HCT116 (cell line): Measurements from ENCODE around the gene GNAI3. TPM values are rescaled to one million over a fixed set of nuclear protein-coding genes. Genes with fewer than 3 reads are reported as not detected.

ENCODE experiments used
- ATAC-seq: fragments of 200-7000 bp; cut with Tn5 transposase; 2 replicates; pipeline ENCODE4 v1.9.1; 2020; ENCODE audit warnings: mild to moderate bottlenecking, moderate library complexity
- BruUV-seq: library from RNA; stranded (reverse); fragments of 400-500 nt; replicated peaks from 2 replicates; lab custom pipeline; 2021; lab: Mats Ljungman, UMichigan
- CTCF ChIA-PET: fragments of 300-600 bp; sonication (Branson Sonifier 250); formaldehyde crosslinking; loops from one replicate; lab custom pipeline; 2021; ENCODE audit warnings: antibody characterized with exemption; lab: Charles Lee
- POLR2A ChIA-PET: fragments of 300-600, 350-600 bp; sonication (Branson Sonifier 250); formaldehyde crosslinking; loops from one replicate; lab custom pipeline; 2021; ENCODE audit warnings: antibody characterized with exemption; lab: Charles Lee
- RAD21 ChIA-PET, 2 experiments: fragments of 300-600 bp; sonication (Branson Sonifier 250); formaldehyde crosslinking; loops; one replicate each; lab custom pipeline; 2023; ENCODE audit warnings: low total read pairs in 2 of 2; ENCODE audit not compliant: uncharacterized antibody in 2 of 2, unreplicated experiment in 2 of 2, low non-redundant PET in 1 of 2; lab: Charles Lee
- DNase-seq: peaks from one replicate; pipeline ENCODE4 v3.0.0-alpha.2; 2010; ENCODE audit warnings: low read depth, low spot score
- H2AFZ ChIP-seq: fragments of 200-600 bp; shearing (Covaris generic), sonication (generic); 2 replicates; pipeline ENCODE4 v1.6.1; 2017; ENCODE audit warnings: low read depth, mixed run types, mixed read lengths, antibody characterized with exemption, low read length; ENCODE audit not compliant: poor library complexity, severe bottlenecking
- H3K27ac ChIP-seq: 2 replicates; pipeline ENCODE4 v1.5.1; 2012; ENCODE audit warnings: low read depth, low read length
- H3K27me3 ChIP-seq: fragments of 200-600 bp; sonication (generic); 2 replicates; pipeline ENCODE4 v1.6.1; 2016; ENCODE audit warnings: mixed run types, low read length, mixed read lengths; ENCODE audit not compliant: insufficient read depth
- H3K36me3 ChIP-seq, 2 experiments: fragments of 200-500 bp in 1 of 2; fragments of 200-600 bp in 1 of 2; sonication (Bioruptor generic) in 1 of 2; sonication (generic) in 1 of 2; 2 replicates each; pipeline versions ENCODE4 v1.5.1 to v1.6.1; 2014 to 2016; ENCODE audit warnings: low read length in 2 of 2, inconsistent platforms in 1 of 2, mixed read lengths in 1 of 2, mixed run types in 1 of 2; ENCODE audit not compliant: insufficient read depth in 2 of 2, control insufficient read depth in 1 of 2
- H3K4me1 ChIP-seq, 2 experiments: fragments of 200-600 bp in 1 of 2; sonication (generic) in 1 of 2; 2 replicates each; pipeline versions ENCODE4 v1.5.1 to v1.6.1; 2012 to 2017; ENCODE audit warnings: low read length in 2 of 2, inconsistent platforms in 1 of 2, mild to moderate bottlenecking in 1 of 2, mixed read lengths in 1 of 2, mixed run types in 1 of 2, moderate library complexity in 1 of 2; ENCODE audit not compliant: insufficient read depth in 2 of 2, control insufficient read depth in 1 of 2
- H3K4me2 ChIP-seq: fragments of 200-600 bp; sonication (generic); 2 replicates; pipeline ENCODE4 v1.6.1; 2017; ENCODE audit warnings: mixed run types, low read length, mixed read lengths
- H3K4me3 ChIP-seq, 2 experiments: fragments of 200-600 bp in 1 of 2; sonication (generic) in 1 of 2; replicated peaks in 1 of 2; 2 replicates each; pipeline ENCODE4 v1.5.1; 2011 to 2016; ENCODE audit warnings: low read length in 2 of 2, control low read depth in 1 of 2, low read depth in 1 of 2, mild to moderate bottlenecking in 1 of 2, mixed read lengths in 1 of 2, mixed run types in 1 of 2
- H3K79me2 ChIP-seq: fragments of 200-600 bp; sonication (generic); 2 replicates; pipeline ENCODE4 v1.6.1; 2017; ENCODE audit warnings: mild to moderate bottlenecking, mixed run types, low read length, moderate library complexity, mixed read lengths; ENCODE audit not compliant: insufficient read depth
- H3K9ac ChIP-seq: fragments of 200-600 bp; sonication (generic); 2 replicates; pipeline ENCODE4 v1.6.1; 2016; ENCODE audit warnings: low read length, mixed read lengths
- H3K9me2 ChIP-seq: fragments of 200-600 bp; sonication (generic), shearing (Covaris generic); 2 replicates; pipeline ENCODE4 v1.6.1; 2017; ENCODE audit warnings: mixed run types, mild to moderate bottlenecking, moderate library complexity; ENCODE audit not compliant: insufficient read depth
- H3K9me3 ChIP-seq, 2 experiments: fragments of 200-500 bp in 1 of 2; fragments of 200-600 bp in 1 of 2; sonication (Bioruptor generic) in 1 of 2; sonication (generic) in 1 of 2; 2 replicates each; pipeline ENCODE4 v1.6.1; 2014 to 2017; ENCODE audit warnings: low read length in 2 of 2, mixed read lengths in 2 of 2, inconsistent platforms in 1 of 2, low read depth in 1 of 2, mild to moderate bottlenecking in 1 of 2, mixed run types in 1 of 2, moderate library complexity in 1 of 2; ENCODE audit not compliant: control insufficient read depth in 1 of 2, insufficient read depth in 1 of 2
- H4K20me1 ChIP-seq: fragments of 200-600 bp; sonication (generic), shearing (Covaris generic); 2 replicates; pipeline ENCODE4 v1.6.1; 2017; ENCODE audit warnings: mixed run types, mild to moderate bottlenecking, moderate library complexity; ENCODE audit not compliant: insufficient read depth
- CEBPB ChIP-seq: IDR thresholded peaks from 2 replicates; pipeline ENCODE4 v1.6.1; 2012; ENCODE audit warnings: low read depth
- EGR1 ChIP-seq: IDR thresholded peaks from 2 replicates; pipeline ENCODE4 v1.6.1; 2012; ENCODE audit warnings: low read depth
- MAX ChIP-seq: IDR thresholded peaks from 2 replicates; pipeline ENCODE4 v1.6.1; 2012
- RAD21 ChIP-seq: IDR thresholded peaks from 2 replicates; pipeline ENCODE4 v1.6.1; 2012; ENCODE audit warnings: low read depth, mild to moderate bottlenecking
- SIN3A ChIP-seq: IDR thresholded peaks from 2 replicates; pipeline ENCODE4 v1.6.1; 2012; ENCODE audit warnings: low read depth
- SP1 ChIP-seq: IDR thresholded peaks from 2 replicates; pipeline ENCODE4 v1.6.1; 2012; ENCODE audit warnings: low read depth
- YY1 ChIP-seq: IDR thresholded peaks from 2 replicates; pipeline ENCODE4 v1.6.1; 2011; ENCODE audit warnings: low read length, low read depth, moderate library complexity, mild to moderate bottlenecking; ENCODE audit not compliant: insufficient replicate concordance; ENCODE audit errors: extremely low read depth
- ZFX ChIP-seq: fragments of 450-650 bp; IDR thresholded peaks from 2 replicates; pipeline ENCODE4 v1.6.1; 2017
- ZNF274 ChIP-seq: fragments of 200-500 bp; sonication (Bioruptor generic); IDR thresholded peaks from 2 replicates; pipeline ENCODE4 v1.6.1; 2014; ENCODE audit warnings: mild to moderate bottlenecking, low read depth, low read length, inconsistent platforms
- intact Hi-C: fragments of 100-400 bp; cut with micrococcal nuclease; formaldehyde crosslinking; loops from 2 replicates; pipeline ENCODE4 v1.10.0; 2022
- total RNA-seq: library from RNA; stranded (reverse); gene quantifications from one replicate; pipeline ENCODE4 v1.2.1, GENCODE V29; 2021; ENCODE audit not compliant: unreplicated experiment
- TF ChIP-seq, protein P1 (sequence below), 3 experiments: fragments of 200-600 bp in 1 of 3; sonication (generic) in 1 of 3; IDR thresholded peaks in 2 of 3; conservative IDR thresholded peaks in 1 of 3; 2 replicates each; pipeline ENCODE4 v1.5.1; 2012 to 2017; ENCODE audit warnings: low read depth in 2 of 3, low read length in 2 of 3, antibody characterized with exemption in 1 of 3, borderline replicate concordance in 1 of 3, control low read depth in 1 of 3, mild to moderate bottlenecking in 1 of 3, mixed read lengths in 1 of 3, mixed run types in 1 of 3, moderate library complexity in 1 of 3; ENCODE audit not compliant: insufficient read depth in 1 of 3

GNAI3 gene
- total RNA-seq, 1 experiment from 2014 or later: 9.5 TPM

DNA sequence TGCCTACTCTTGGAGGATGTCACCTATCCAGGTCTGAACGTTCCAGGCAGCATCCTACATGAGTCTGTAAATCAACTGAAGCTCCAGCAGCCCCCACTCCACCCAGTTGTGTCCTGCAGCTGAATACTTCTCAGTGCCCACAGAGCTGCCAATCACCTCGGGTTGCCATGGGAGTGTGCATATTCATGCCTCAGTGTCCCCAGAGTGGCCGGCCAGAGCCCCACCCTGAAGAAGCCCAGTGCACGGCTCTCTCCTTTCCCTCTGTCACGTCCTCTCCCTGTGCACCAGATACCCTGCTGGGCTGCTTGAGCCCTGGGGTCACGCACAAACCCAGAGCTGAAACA is 91.4 kb downstream of the GNAI3 start:
- BruUV-seq: no TSS peak
- H4K20me1 ChIP-seq: no peaks in the 10 kb centered on the region
- H3K36me3 ChIP-seq: no peaks in the 10 kb centered on the region
- DNase-seq (no peak), ATAC-seq (peak; percentile 2; the same call in 1 of the 2 replicates)
- H2AFZ ChIP-seq: no peak overlapping the region
- H3K27ac ChIP-seq: no peak overlapping the region
- RAD21 ChIA-PET: interaction anchor here (0.6 to 2.4 kb wide), 12 partner anchors 9 to 345 kb away, joined by 3 to 11 read pairs (median 5); partner anchors contain the start of genes AHCYL1 (in 2 of the 2) and GNAI3 (in 1 of the 2)
- no peak overlapping the region for H3K9ac ChIP-seq
- TF ChIP-seq EGR1 (no peak), CEBPB (no peak), ZNF274 (no peak), YY1 (no peak), ZFX (no peak), RAD21 (no peak), SP1 (no peak), MAX (no peak)
- TF ChIP-seq, all 23 proteins: peak for 0
- Histone ChIP-seq H3K4me2 (no peak overlapping the region), H3K9me3 (no peaks in the 10 kb centered on the region), H3K4me3 (no peak overlapping the region), H3K27me3 (no peaks in the 10 kb centered on the region), H3K4me1 (peaks cover 14 to 29% of the 10 kb centered on the region in 2 experiments), H3K79me2 (no peaks in the 10 kb centered on the region), H3K9me2 (no peaks in the 10 kb centered on the region)
- intact Hi-C loops: loop anchor here (1.0 to 2.0 kb wide), 2 partner anchors 93 to 133 kb away; no protein-coding TSS in a partner anchor
- POLR2A ChIA-PET: interaction anchor here (0.6 to 1.8 kb wide), 5 partner anchors 10 to 136 kb away, joined by 3 to 8 read pairs (median 4); partner anchors contain the start of gene GNAI3
- CTCF ChIA-PET: interaction anchor here (0.6 to 4.0 kb wide), 24 partner anchors 9 to 466 kb away, joined by 3 to 73 read pairs (median 6); partner anchors contain the start of genes AHCYL1, GNAI3 and GSTM4

DNA sequence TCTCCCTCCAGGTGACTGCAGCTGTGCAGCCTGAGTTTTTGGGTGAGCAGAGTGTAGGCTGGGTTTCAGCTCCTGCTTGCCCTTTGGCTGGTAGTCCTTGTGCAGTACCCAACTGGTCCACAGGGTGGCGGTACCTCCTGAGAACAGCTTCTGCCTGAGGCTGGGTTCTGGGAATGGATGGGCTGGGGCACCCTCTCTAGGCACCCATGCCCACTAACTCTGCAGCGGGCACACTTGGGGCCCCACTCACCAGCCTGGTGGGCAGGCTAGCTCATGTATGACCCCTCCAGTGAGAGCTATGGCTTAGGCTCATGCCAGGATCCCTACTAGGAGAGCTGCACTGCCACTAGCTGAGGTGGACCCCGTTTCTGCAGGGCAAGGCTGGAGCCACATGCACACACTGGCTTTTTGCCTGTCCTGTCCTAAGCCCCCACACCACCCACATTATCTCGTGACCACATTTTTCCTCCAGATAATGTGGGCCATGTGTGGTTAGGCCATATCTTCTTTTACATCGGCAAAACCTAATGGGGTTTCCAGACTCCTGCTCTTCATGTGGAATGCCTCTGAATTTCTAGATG is 92.0 kb downstream of the GNAI3 start:
- ATAC-seq (peak; percentile 73), DNase-seq (no peak)
- Histone ChIP-seq H3K79me2 (no peaks in the 10 kb centered on the region), H3K9ac (no peak overlapping the region), H3K4me1 (peaks cover 14 to 29% of the 10 kb centered on the region in 2 experiments), H3K9me3 (no peaks in the 10 kb centered on the region), H3K4me3 (no peak overlapping the region), H3K9me2 (no peaks in the 10 kb centered on the region), H3K27ac (no peak overlapping the region), H3K36me3 (no peaks in the 10 kb centered on the region), H3K27me3 (no peaks in the 10 kb centered on the region), H2AFZ (no peak overlapping the region), H3K4me2 (no peak overlapping the region), H4K20me1 (no peaks in the 10 kb centered on the region)
- TF ChIP-seq MAX: no peak
- peak; percentile 63 for TF ChIP-seq RAD21
- no peak for TF ChIP-seq SIN3A
- TF ChIP-seq, protein P1, sequence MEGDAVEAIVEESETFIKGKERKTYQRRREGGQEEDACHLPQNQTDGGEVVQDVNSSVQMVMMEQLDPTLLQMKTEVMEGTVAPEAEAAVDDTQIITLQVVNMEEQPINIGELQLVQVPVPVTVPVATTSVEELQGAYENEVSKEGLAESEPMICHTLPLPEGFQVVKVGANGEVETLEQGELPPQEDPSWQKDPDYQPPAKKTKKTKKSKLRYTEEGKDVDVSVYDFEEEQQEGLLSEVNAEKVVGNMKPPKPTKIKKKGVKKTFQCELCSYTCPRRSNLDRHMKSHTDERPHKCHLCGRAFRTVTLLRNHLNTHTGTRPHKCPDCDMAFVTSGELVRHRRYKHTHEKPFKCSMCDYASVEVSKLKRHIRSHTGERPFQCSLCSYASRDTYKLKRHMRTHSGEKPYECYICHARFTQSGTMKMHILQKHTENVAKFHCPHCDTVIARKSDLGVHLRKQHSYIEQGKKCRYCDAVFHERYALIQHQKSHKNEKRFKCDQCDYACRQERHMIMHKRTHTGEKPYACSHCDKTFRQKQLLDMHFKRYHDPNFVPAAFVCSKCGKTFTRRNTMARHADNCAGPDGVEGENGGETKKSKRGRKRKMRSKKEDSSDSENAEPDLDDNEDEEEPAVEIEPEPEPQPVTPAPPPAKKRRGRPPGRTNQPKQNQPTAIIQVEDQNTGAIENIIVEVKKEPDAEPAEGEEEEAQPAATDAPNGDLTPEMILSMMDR (IDR thresholded peaks at IDR 0.05 in 2 of 3, conservative IDR thresholded peaks at IDR 0.05 in 1 of 3; ENCODE audit: borderline replicate concordance in 1 of 3, insufficient read depth in 1 of 3, low read depth in 2 of 3, low read length in 2 of 3): peak; percentile 75 to 94 (median 89)
- intact Hi-C loops: loop anchor here (1.0 to 2.0 kb wide), 2 partner anchors 94 to 133 kb away; no protein-coding TSS in a partner anchor
- POLR2A ChIA-PET: interaction anchor here (0.6 to 1.8 kb wide), 5 partner anchors 9 to 135 kb away, joined by 3 to 8 read pairs (median 4); partner anchors contain the start of gene GNAI3
- BruUV-seq: no TSS peak
- RAD21 ChIA-PET: interaction anchor here (0.6 to 2.4 kb wide), 12 partner anchors 9 to 344 kb away, joined by 3 to 11 read pairs (median 5); partner anchors contain the start of genes AHCYL1 (in 2 of the 2) and GNAI3 (in 1 of the 2)
- CTCF ChIA-PET: interaction anchor here (0.6 to 4.0 kb wide), 24 partner anchors 9 to 389 kb away, joined by 3 to 73 read pairs (median 6); partner anchors contain the start of genes AHCYL1, GNAI3 and GSTM4
